GM12878 (cell line): Measurements from ENCODE around the gene DDX54.

Source experiments
- USF2 ChIP-seq: IDR thresholded peaks from 2 replicates; pipeline ENCODE4 v1.6.1; 2011; ENCODE audit warnings: low read depth, low read length, improper control_type of control experiment, borderline replicate concordance
- TF ChIP-seq, protein P1 (sequence below), 3 experiments: IDR thresholded peaks in 2 of 3; conservative IDR thresholded peaks in 1 of 3; 2 replicates each; pipeline ENCODE4 v1.5.1; 2011; ENCODE audit warnings: low read depth in 3 of 3, low read length in 3 of 3, mild to moderate bottlenecking in 3 of 3, control low read depth in 2 of 3, moderate library complexity in 2 of 3, inconsistent platforms in 1 of 3, mixed read lengths in 1 of 3; ENCODE audit not compliant: control insufficient read depth in 2 of 3, insufficient read depth in 1 of 3; ENCODE audit errors: extremely low read depth in 1 of 3

- TF ChIP-seq, protein P1, sequence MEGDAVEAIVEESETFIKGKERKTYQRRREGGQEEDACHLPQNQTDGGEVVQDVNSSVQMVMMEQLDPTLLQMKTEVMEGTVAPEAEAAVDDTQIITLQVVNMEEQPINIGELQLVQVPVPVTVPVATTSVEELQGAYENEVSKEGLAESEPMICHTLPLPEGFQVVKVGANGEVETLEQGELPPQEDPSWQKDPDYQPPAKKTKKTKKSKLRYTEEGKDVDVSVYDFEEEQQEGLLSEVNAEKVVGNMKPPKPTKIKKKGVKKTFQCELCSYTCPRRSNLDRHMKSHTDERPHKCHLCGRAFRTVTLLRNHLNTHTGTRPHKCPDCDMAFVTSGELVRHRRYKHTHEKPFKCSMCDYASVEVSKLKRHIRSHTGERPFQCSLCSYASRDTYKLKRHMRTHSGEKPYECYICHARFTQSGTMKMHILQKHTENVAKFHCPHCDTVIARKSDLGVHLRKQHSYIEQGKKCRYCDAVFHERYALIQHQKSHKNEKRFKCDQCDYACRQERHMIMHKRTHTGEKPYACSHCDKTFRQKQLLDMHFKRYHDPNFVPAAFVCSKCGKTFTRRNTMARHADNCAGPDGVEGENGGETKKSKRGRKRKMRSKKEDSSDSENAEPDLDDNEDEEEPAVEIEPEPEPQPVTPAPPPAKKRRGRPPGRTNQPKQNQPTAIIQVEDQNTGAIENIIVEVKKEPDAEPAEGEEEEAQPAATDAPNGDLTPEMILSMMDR (IDR thresholded peaks at IDR 0.05 in 2 of 3, conservative IDR thresholded peaks at IDR 0.05 in 1 of 3; ENCODE audit: control insufficient read depth in 2 of 3, extremely low read depth in 1 of 3, insufficient read depth in 1 of 3, low read depth in 3 of 3, low read length in 3 of 3) = no peak
- TF ChIP-seq USF2 = no peak
Measured at GRCh38 chr12:113227686-113228391, 42.6 kb upstream of the DDX54 start.
